NT2/D1 (cell line): ENCODE data around the gene ATF4.

ENCODE experiments used
- SUZ12 ChIP-seq: IDR thresholded peaks from 2 replicates; pipeline ENCODE4 v1.6.1; 2011; ENCODE audit not compliant: insufficient read length, insufficient read depth; ENCODE audit errors: extremely low read depth
- YY1 ChIP-seq: IDR thresholded peaks from 2 replicates; pipeline ENCODE4 v1.6.1; 2011; ENCODE audit not compliant: insufficient read length, insufficient read depth
- ZNF274 ChIP-seq: IDR thresholded peaks from 2 replicates; pipeline ENCODE4 v1.6.1; 2011; ENCODE audit warnings: mild to moderate bottlenecking, low read depth, low read length

- TF ChIP-seq ZNF274: no peak
- no peak for TF ChIP-seq YY1
- TF ChIP-seq SUZ12: no peak
These were observed 6.4 kb downstream of the ATF4 start for GRCh38 chr22:39526736-39527171.
